GM18909 (cell line): Measurements from ENCODE around the gene ATP2C1.
"Not testable (repeated sequence)": the region's sequence is repeated elsewhere in the genome, so short reads cannot be mapped to it uniquely, and the experiment has no call there.

ENCODE experiments used
- ATAC-seq: cut with Tn5 transposase; IDR thresholded peaks from one replicate; pipeline ENCODE4 v1.9.1; 2021; ENCODE audit warnings: mild to moderate bottlenecking; ENCODE audit not compliant: unreplicated experiment, poor library complexity

The ATP2C1 gene

GRCh38 chr3:130893376-130894129, at the start of gene ATP2C1:
Gene ATP2C1 (plus strand): TSS chr3:130894084. CDS start chr3:130894770, 686 bp downstream.
- peak; percentile 89 for ATAC-seq

GRCh38 chr3:130844462-130844861, 49.4 kb upstream of the ATP2C1 start:
- ATAC-seq = no peak

GRCh38 chr3:130846181-130846580, 47.7 kb upstream of the ATP2C1 start:
- no peak for ATAC-seq

GRCh38 chr3:130849091-130849552, 44.8 kb upstream of the ATP2C1 start:
- ATAC-seq = peak; percentile 22

GRCh38 chr3:130850044-130850797, 43.7 kb upstream of the ATP2C1 start:
- ATAC-seq = peak; percentile 72

GRCh38 chr3:130850843-130851242, 43.0 kb upstream of the ATP2C1 start:
- ATAC-seq = no peak

GRCh38 chr3:130851277-130851676, 42.6 kb upstream of the ATP2C1 start:
- no peak for ATAC-seq

- no peak for ATAC-seq
Observed at GRCh38 chr3:130853581-130853980, 40.3 kb upstream of the ATP2C1 start.

GRCh38 chr3:130854208-130854864, 39.5 kb upstream of the ATP2C1 start:
- ATAC-seq = peak; percentile 60

- no peak for ATAC-seq
Observed at GRCh38 chr3:130857336-130858026, 36.4 kb upstream of the ATP2C1 start.

- ATAC-seq = not testable (repeated sequence)
Observed at GRCh38 chr3:130862130-130862529, 31.8 kb upstream of the ATP2C1 start.

- ATAC-seq = no peak
Observed at GRCh38 chr3:130865489-130865888, 28.4 kb upstream of the ATP2C1 start.

- no peak for ATAC-seq
Observed at GRCh38 chr3:130866327-130866726, 27.6 kb upstream of the ATP2C1 start.

GRCh38 chr3:130870423-130870822, 23.5 kb upstream of the ATP2C1 start:
- no peak for ATAC-seq

- no peak for ATAC-seq
Observed at GRCh38 chr3:130876594-130876993, 17.3 kb upstream of the ATP2C1 start.

- ATAC-seq = no peak
Observed at GRCh38 chr3:130878464-130878863, 15.4 kb upstream of the ATP2C1 start.

- ATAC-seq = no peak
Observed at GRCh38 chr3:130889416-130889946, 4.4 kb upstream of the ATP2C1 start.

GRCh38 chr3:130892759-130893375, 1.0 kb upstream of the ATP2C1 start:
- ATAC-seq = peak; percentile 45

- peak; percentile 17 for ATAC-seq
Observed at GRCh38 chr3:130894130-130894985, 474 bp downstream of the ATP2C1 start.
